Measurements from ENCODE around the gene USP1. TPM values are rescaled to one million over a fixed set of nuclear protein-coding genes. Genes with fewer than 3 reads are reported as not detected.

Gene USP1
- total and polyA plus RNA-seq, 2 donors (not counting 3 experiments of a cell fraction or from before 2014, with no cell fraction given), result 7.0 to 38.4 TPM

DNA sequence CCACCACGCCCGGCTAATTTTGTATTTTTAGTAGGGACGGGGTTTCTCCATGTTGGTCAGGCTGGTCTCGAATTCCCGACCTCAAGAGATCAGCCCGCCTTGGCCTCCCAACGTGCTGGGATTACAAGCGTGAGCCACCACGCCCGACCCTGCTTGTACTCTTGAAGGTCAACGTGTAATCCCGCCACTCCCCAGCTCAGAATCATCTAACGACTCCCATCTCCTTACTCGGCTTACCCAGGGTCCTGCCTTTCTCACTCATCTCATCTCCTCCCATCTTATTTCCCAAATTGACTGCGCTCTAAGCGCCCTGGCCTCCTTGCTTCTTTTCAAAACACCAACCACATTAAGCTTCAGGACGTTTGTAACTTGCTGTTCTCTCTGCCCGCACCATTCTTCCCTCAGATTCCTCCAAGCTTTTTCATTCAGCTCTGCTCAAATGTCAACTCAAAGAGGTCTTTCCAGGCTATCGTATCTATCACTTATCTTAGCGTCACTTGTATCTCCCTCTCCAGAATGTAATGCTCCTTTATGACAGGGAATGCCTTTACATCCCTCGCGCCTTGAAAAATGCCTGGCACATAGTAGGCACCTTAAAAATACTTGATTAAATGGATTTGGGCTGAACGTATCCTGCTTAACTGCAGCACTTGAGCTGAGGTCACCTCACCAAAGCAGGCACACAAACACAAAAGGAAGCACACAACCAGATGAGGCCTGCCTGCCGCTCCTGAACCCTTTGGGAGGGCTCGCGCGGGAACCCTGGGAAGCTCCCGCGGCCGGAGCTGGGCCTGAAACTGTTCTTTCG, 1.4 kb upstream of the USP1 start:
- CTCF ChIA-PET, result interaction anchor here (1.0 to 1.1 kb wide), 2 partner anchors 260 to 311 kb away, joined by 4 to 5 read pairs; no protein-coding TSS in a partner anchor
- FAIRE-seq, result no peak
- peak overlapping the region; percentile 77 for H2AFZ ChIP-seq (ENCODE audit: low read depth, low read length)
- H4K20me1 ChIP-seq (replicated peaks; ENCODE audit: control insufficient read depth, extremely low read depth, insufficient read depth, low read length), result no peaks in the 10 kb centered on the region
- dilution Hi-C loops (cut with MboI; ENCODE audit: extremely low pct_ligation_motif_present, low sequenced_read_pairs), result no loop called here
- BruUV-seq (replicated peaks), result TSS peak; percentile 97
- TF ChIP-seq JUN (IDR thresholded peaks at IDR 0.05; ENCODE audit: borderline replicate concordance, insufficient read depth, insufficient read length, low read depth) (no peak), MYC (IDR thresholded peaks at IDR 0.05; ENCODE audit: low read depth, low read length) (no peak), FOS (IDR thresholded peaks at IDR 0.05; ENCODE audit: borderline replicate concordance, insufficient read depth, low read length) (no peak), POLR2A (IDR thresholded peaks at IDR 0.05; ENCODE audit: low read depth, low read length) (no peak), EZH2 (IDR thresholded peaks at IDR 0.05; ENCODE audit: borderline replicate concordance, low read depth, low read length, severe bottlenecking) (no peak), POLR2AphosphoS5 (IDR thresholded peaks at IDR 0.05; ENCODE audit: insufficient read depth, low read depth, low read length) (no peak), GATA2 (IDR thresholded peaks at IDR 0.05; ENCODE audit: insufficient read depth, insufficient read length, low read depth, low read length) (no peak)
- TF ChIP-seq, protein P1, sequence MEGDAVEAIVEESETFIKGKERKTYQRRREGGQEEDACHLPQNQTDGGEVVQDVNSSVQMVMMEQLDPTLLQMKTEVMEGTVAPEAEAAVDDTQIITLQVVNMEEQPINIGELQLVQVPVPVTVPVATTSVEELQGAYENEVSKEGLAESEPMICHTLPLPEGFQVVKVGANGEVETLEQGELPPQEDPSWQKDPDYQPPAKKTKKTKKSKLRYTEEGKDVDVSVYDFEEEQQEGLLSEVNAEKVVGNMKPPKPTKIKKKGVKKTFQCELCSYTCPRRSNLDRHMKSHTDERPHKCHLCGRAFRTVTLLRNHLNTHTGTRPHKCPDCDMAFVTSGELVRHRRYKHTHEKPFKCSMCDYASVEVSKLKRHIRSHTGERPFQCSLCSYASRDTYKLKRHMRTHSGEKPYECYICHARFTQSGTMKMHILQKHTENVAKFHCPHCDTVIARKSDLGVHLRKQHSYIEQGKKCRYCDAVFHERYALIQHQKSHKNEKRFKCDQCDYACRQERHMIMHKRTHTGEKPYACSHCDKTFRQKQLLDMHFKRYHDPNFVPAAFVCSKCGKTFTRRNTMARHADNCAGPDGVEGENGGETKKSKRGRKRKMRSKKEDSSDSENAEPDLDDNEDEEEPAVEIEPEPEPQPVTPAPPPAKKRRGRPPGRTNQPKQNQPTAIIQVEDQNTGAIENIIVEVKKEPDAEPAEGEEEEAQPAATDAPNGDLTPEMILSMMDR (IDR thresholded peaks at IDR 0.05; ENCODE audit: extremely low read depth in 1 of 2, insufficient read depth in 1 of 2, low read depth in 1 of 2, low read length in 2 of 2), result no peak
- TF ChIP-seq, protein P2, sequence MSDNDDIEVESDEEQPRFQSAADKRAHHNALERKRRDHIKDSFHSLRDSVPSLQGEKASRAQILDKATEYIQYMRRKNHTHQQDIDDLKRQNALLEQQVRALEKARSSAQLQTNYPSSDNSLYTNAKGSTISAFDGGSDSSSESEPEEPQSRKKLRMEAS (IDR thresholded peaks at IDR 0.05; ENCODE audit: insufficient read depth, insufficient read length), result no peak
- peak overlapping the region; percentile 54 for H3K4me2 ChIP-seq (ENCODE audit: insufficient read depth, low read length)
- POLR2A ChIA-PET, result interaction anchor here (0.6 kb wide), 1 partner anchor 348 kb away, joined by 5 read pairs; no protein-coding TSS in a partner anchor
- H3K9ac ChIP-seq (replicated peaks; ENCODE audit: extremely low read depth, insufficient read depth, low read length), result peak overlapping the region; percentile 96
- no peak for DNase-seq (ENCODE audit: low read depth, low spot score)
- H3K27ac ChIP-seq (ENCODE audit: insufficient read depth, low read depth, low read length), result peak overlapping the region; percentile 89
- H3K79me2 ChIP-seq (ENCODE audit: control insufficient read depth, insufficient read depth, low read length), result peaks cover 34% of the 10 kb centered on the region
- H3K4me3 ChIP-seq (replicated peaks in 1 of 3; ENCODE audit: insufficient read depth in 1 of 3, low read depth in 1 of 3, low read length in 3 of 3), result peak overlapping the region; percentile 27 to 95 (median 78)
- no peaks in the 10 kb centered on the region for H3K9me1 ChIP-seq (replicated peaks; ENCODE audit: control insufficient read depth, extremely low read depth, insufficient read depth, low read length)
- no peaks in the 10 kb centered on the region for H3K9me3 ChIP-seq (replicated peaks; ENCODE audit: control insufficient read depth, insufficient read depth, low read length)
- H3K36me3 ChIP-seq (ENCODE audit: control insufficient read depth in 2 of 2, extremely low read depth in 1 of 2, insufficient read depth in 2 of 2, low read length in 2 of 2), result no peaks in the 10 kb centered on the region
- intact Hi-C loops (cut with micrococcal nuclease), result loop anchor here (1.0 to 5.0 kb wide), 4 partner anchors 254 to 687 kb away; no protein-coding TSS in a partner anchor
- H3K4me1 ChIP-seq (ENCODE audit: control insufficient read depth, extremely low read depth, insufficient read depth, low read length), result peaks cover 10% of the 10 kb centered on the region
- peaks cover 0 to 7% of the 10 kb centered on the region in 2 experiments for H3K27me3 ChIP-seq (ENCODE audit: control insufficient read depth in 2 of 2, insufficient read depth in 2 of 2, low read length in 2 of 2)
